Lower lobe of right lung (tissue), 2 donors: Measurements from ENCODE around the gene IFNK. TPM values are rescaled to one million over a fixed set of nuclear protein-coding genes. Genes with fewer than 3 reads are reported as not detected.
A peak's percentile ranks its signal among the peaks of the same experiment; 100 is the strongest.

Experiments
- ATAC-seq, 2 donors: fragments of 200-7000 bp; cut with Tn5 transposase; one replicate each; pipeline ENCODE4 v1.9.1; 2020 to 2022; ENCODE audit warnings: mild to moderate bottlenecking in 2 of 2, moderate library complexity in 2 of 2
- DNase-seq: peaks from one replicate; pipeline ENCODE4 v3.0.0-alpha.2; 2020
- H3K27ac ChIP-seq: fragments of 200-600 bp; one replicate; pipeline ENCODE4 v1.8.0; 2022
- H3K27me3 ChIP-seq: fragments of 200-600 bp; one replicate; pipeline ENCODE4 v1.8.0; 2022; ENCODE audit warnings: low read depth
- H3K36me3 ChIP-seq: fragments of 200-600 bp; one replicate; pipeline ENCODE4 v1.8.0; 2022; ENCODE audit warnings: mild to moderate bottlenecking
- H3K4me1 ChIP-seq: fragments of 200-600 bp; one replicate; pipeline ENCODE4 v1.8.0; 2022
- H3K4me3 ChIP-seq: fragments of 200-600 bp; one replicate; pipeline ENCODE4 v1.8.0; 2022; ENCODE audit warnings: mild to moderate bottlenecking
- H3K9me3 ChIP-seq: fragments of 200-600 bp; one replicate; pipeline ENCODE4 v1.8.0; 2022
- intact Hi-C: fragments of 100-400 bp; cut with DNase I; formaldehyde crosslinking; loops from one replicate; pipeline ENCODE4 v1.11.0; 2022
- long read RNA-seq: library from polyadenylated mRNA; unstranded; transcript quantifications from one replicate; pipeline ENCODE4 v2.0.0, GENCODE V29; 2021
- total RNA-seq: library from RNA; stranded (reverse); fragmentation: NEBNext Ultra II Directional; extraction: Animal tissue kit (Norgen Biotek cat#: 25700); gene quantifications from one replicate; pipeline ENCODE4 v1.2.1, GENCODE V29; 2021
- TF ChIP-seq, protein P1 (sequence below): fragments of 200-600 bp; IDR thresholded peaks from one replicate; pipeline ENCODE4 v1.8.0; 2022; ENCODE audit warnings: antibody characterized with exemption, mild to moderate bottlenecking
- donor health status: DM: no; HTN: yes; CAD: no; lungs with severe emphysema.

Gene IFNK, protein sequence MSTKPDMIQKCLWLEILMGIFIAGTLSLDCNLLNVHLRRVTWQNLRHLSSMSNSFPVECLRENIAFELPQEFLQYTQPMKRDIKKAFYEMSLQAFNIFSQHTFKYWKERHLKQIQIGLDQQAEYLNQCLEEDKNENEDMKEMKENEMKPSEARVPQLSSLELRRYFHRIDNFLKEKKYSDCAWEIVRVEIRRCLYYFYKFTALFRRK
- total RNA-seq: not detected
- long read RNA-seq: 0 reads

DNA sequence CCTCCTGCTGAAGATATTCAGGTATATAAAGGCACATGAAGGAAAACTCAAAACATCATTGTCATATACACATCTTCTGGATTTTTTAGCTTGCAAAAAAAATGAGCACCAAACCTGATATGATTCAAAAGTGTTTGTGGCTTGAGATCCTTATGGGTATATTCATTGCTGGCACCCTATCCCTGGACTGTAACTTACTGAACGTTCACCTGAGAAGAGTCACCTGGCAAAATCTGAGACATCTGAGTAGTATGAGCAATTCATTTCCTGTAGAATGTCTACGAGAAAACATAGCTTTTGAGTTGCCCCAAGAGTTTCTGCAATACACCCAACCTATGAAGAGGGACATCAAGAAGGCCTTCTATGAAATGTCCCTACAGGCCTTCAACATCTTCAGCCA lies at the start of gene IFNK:
TSS of gene IFNK (plus strand) at position 55 of the 400 bp plus-strand sequence. CDS start at position 102, 47 bp downstream.
- TF ChIP-seq, protein P1, sequence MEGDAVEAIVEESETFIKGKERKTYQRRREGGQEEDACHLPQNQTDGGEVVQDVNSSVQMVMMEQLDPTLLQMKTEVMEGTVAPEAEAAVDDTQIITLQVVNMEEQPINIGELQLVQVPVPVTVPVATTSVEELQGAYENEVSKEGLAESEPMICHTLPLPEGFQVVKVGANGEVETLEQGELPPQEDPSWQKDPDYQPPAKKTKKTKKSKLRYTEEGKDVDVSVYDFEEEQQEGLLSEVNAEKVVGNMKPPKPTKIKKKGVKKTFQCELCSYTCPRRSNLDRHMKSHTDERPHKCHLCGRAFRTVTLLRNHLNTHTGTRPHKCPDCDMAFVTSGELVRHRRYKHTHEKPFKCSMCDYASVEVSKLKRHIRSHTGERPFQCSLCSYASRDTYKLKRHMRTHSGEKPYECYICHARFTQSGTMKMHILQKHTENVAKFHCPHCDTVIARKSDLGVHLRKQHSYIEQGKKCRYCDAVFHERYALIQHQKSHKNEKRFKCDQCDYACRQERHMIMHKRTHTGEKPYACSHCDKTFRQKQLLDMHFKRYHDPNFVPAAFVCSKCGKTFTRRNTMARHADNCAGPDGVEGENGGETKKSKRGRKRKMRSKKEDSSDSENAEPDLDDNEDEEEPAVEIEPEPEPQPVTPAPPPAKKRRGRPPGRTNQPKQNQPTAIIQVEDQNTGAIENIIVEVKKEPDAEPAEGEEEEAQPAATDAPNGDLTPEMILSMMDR: no peak
- H3K9me3 ChIP-seq: no peaks in the 10 kb centered on the region
- H3K4me3 ChIP-seq: no peak within 1 kb of the TSS
- DNase-seq: no peak
- no peaks in the 10 kb centered on the region for H3K27me3 ChIP-seq
- intact Hi-C loops: no loop called here
- no peaks in the 10 kb centered on the region for H3K36me3 ChIP-seq
- no peak within 1 kb of the TSS for H3K27ac ChIP-seq
- no peaks in the 10 kb centered on the region for H3K4me1 ChIP-seq
- ATAC-seq: no peak

DNA sequence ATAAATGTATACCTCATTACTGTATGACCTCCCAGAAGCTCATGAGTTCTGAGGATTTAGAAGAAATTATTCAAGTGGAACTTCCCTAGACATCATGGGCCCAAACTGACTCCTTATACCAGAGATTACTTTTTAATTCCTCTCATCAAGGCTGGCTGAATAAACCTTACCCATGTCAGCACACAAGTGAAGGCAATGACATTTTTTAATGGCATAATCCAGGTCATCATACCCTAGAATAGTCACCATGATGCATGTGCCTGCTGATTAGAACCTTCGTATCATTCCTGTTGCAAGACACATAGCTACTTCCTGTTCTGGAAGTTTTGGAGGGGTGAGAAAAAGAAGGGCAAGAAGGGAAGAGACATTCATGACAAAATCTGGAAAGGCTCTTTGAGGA lies 49.8 kb upstream of the IFNK start:
- DNase-seq (no peak), ATAC-seq (no peak)
- intact Hi-C loops: no loop called here
- H3K4me3 ChIP-seq: no peak overlapping the region
- no peak overlapping the region for H3K27ac ChIP-seq
- H3K4me1 ChIP-seq: peaks cover 38% of the 10 kb centered on the region
- no peaks in the 10 kb centered on the region for H3K9me3 ChIP-seq
- TF ChIP-seq, protein P1: no peak
- H3K36me3 ChIP-seq: no peaks in the 10 kb centered on the region
- no peaks in the 10 kb centered on the region for H3K27me3 ChIP-seq

DNA sequence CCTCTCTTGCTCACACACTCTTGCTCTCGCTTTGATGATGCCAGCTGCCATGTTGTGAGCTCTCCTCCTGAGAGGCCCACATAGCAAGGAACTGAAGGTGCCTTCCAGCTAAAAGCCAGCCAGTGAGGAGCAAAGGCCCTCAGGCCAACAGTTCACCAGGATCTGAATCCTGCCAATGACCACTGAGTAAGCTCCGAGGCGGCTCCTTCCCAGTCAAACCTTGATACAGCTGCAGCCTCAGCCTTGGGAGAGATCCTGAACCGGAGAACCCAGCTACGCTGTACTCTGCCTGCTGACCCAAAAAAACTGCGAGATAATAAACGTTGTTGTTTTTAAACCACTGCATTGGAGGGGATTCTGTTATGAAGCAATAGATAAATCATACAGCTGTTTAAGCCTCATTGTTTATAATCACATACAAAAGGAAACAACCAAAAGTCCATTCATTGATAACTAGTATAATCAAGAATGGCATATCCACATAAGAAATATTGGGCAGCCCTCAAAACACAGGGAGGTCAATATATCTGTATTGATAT lies 49.0 kb upstream of the IFNK start:
- TF ChIP-seq, protein P1: no peak
- peak in 1 of 2 donors; percentile 22 for ATAC-seq
- peak overlapping the region; percentile 41 for H3K27ac ChIP-seq

DNA sequence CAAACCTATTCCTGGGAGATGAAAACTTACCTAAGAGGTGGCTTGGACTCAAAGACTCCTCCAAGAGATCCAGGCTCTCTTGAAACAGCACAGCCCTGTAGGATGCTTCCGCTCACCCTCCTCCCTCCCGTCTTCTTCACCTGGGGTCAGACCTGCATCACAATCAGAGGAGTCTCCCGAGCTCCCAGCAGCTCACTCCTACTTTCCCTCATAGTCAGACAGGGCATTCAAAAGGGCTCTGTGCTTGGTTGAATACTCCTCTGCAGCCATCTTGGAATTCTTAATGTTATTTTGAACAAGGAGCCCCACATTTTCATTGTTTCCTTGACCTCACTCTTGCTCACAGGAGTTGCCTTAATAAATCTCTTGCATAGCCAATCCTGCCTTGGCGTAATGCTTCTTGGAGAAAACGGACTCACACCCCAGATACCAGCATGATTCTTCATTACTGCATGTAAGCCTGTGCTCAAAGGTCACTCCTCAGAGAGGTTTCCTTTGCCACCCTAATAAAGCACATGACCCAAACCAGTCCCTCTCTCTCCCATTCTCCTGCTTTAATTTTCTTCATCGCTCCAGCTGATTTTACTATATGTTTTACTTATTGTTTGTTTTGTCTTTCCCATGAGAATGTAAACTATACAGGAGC lies 47.1 kb upstream of the IFNK start:
- no peaks in the 10 kb centered on the region for H3K9me3 ChIP-seq
- no peaks in the 10 kb centered on the region for H3K27me3 ChIP-seq
- H3K27ac ChIP-seq: no peak overlapping the region
- peaks cover 22% of the 10 kb centered on the region for H3K4me1 ChIP-seq
- TF ChIP-seq, protein P1: no peak
- intact Hi-C loops: no loop called here
- no peak for ATAC-seq
- H3K4me3 ChIP-seq: no peak overlapping the region
- no peak for DNase-seq
- no peaks in the 10 kb centered on the region for H3K36me3 ChIP-seq

More for the DNA sequence above, 49.0 kb upstream of the IFNK start:
- DNase-seq: no peak
- Histone ChIP-seq H3K4me1 (peaks cover 38% of the 10 kb centered on the region), H3K9me3 (no peaks in the 10 kb centered on the region), H3K36me3 (no peaks in the 10 kb centered on the region), H3K4me3 (no peak overlapping the region), H3K27me3 (no peaks in the 10 kb centered on the region)
- intact Hi-C loops: no loop called here

DNA sequence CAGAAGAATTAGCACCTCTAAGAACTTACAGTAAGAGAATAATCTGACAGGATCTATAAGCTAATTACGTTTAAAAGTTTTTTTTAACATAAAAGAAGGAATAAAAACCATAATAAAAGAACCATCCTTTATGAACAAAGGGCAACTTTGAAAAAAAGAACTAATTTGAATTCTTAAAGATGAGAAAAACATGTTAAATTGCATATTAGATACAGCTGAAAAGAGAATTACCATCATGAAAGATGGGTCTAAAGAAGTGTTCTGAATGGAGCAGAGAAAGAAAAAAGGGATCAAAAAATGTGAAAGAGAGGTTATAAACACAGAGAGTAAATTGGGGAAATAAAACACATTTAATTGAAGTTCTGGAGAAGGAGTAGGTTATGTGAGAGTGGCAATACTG lies 45.8 kb upstream of the IFNK start:
- ATAC-seq (no peak), DNase-seq (no peak)
- H3K36me3 ChIP-seq: no peaks in the 10 kb centered on the region
- no peak overlapping the region for H3K4me3 ChIP-seq
- H3K27me3 ChIP-seq: no peaks in the 10 kb centered on the region
- no peaks in the 10 kb centered on the region for H3K9me3 ChIP-seq
- peaks cover 11% of the 10 kb centered on the region for H3K4me1 ChIP-seq
- intact Hi-C loops: no loop called here
- no peak overlapping the region for H3K27ac ChIP-seq
- TF ChIP-seq, protein P1: no peak
